Kidney epithelial cell (primary cell): Measurements from ENCODE around the gene BCAS3. TPM values are rescaled to one million over a fixed set of nuclear protein-coding genes. Genes with fewer than 3 reads are reported as not detected.

ENCODE experiments used
- DNase-seq: peaks from one replicate; pipeline ENCODE4 v3.0.0-alpha.2; 2010; ENCODE audit warnings: low read depth
- H3K27me3 ChIP-seq: 2 replicates; pipeline ENCODE4 v1.6.0; 2011; ENCODE audit warnings: low read length; ENCODE audit not compliant: control insufficient read depth, insufficient read depth
- H3K36me3 ChIP-seq: 2 replicates; pipeline ENCODE4 v1.5.1; 2011; ENCODE audit warnings: low read length; ENCODE audit not compliant: control insufficient read depth, insufficient read depth
- H3K4me3 ChIP-seq: 2 replicates; pipeline ENCODE4 v1.5.1; 2011; ENCODE audit warnings: low read depth, mild to moderate bottlenecking, control low read depth, low read length
- total RNA-seq: library from RNA; depleted of rRNA; stranded (reverse); fragments of >200 nt; gene quantifications from 2 replicates; pipeline ENCODE4 v1.2.3, GENCODE V29; 2015
- TF ChIP-seq, protein P1 (sequence below): IDR thresholded peaks from 2 replicates; pipeline ENCODE4 v1.5.1; 2011; ENCODE audit warnings: mild to moderate bottlenecking, moderate library complexity, low read length, control low read depth, inconsistent platforms; ENCODE audit not compliant: insufficient read depth, poor library complexity, severe bottlenecking

The BCAS3 gene
- total RNA-seq, 1 donor from 2014 or later, result 26.7 TPM

DNA sequence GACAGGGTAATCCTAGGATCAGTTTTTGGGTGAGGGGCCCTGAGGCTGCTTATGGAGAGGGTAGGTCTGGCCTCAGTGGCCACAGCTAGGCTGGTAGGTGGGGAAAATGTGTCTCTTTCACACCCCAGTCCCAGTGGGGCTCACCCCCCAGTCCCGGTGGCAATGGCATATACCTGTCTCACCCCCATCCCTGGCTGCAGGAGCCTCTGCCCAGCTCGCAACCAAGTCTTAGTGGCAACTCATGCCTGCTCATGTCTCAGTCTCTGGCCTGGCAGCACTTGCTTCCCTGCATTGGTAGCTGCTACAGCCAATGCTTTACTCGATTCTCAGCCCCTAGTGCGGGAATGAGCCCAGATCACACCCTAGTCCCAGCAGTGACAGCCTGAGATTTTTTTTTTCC, 221.5 kb downstream of the BCAS3 start:
- H3K4me3 ChIP-seq, result no peak overlapping the region
- H3K27me3 ChIP-seq, result no peaks in the 10 kb centered on the region
- no peaks in the 10 kb centered on the region for H3K36me3 ChIP-seq
- TF ChIP-seq, protein P1, sequence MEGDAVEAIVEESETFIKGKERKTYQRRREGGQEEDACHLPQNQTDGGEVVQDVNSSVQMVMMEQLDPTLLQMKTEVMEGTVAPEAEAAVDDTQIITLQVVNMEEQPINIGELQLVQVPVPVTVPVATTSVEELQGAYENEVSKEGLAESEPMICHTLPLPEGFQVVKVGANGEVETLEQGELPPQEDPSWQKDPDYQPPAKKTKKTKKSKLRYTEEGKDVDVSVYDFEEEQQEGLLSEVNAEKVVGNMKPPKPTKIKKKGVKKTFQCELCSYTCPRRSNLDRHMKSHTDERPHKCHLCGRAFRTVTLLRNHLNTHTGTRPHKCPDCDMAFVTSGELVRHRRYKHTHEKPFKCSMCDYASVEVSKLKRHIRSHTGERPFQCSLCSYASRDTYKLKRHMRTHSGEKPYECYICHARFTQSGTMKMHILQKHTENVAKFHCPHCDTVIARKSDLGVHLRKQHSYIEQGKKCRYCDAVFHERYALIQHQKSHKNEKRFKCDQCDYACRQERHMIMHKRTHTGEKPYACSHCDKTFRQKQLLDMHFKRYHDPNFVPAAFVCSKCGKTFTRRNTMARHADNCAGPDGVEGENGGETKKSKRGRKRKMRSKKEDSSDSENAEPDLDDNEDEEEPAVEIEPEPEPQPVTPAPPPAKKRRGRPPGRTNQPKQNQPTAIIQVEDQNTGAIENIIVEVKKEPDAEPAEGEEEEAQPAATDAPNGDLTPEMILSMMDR, result no peak
- no peak for DNase-seq

DNA sequence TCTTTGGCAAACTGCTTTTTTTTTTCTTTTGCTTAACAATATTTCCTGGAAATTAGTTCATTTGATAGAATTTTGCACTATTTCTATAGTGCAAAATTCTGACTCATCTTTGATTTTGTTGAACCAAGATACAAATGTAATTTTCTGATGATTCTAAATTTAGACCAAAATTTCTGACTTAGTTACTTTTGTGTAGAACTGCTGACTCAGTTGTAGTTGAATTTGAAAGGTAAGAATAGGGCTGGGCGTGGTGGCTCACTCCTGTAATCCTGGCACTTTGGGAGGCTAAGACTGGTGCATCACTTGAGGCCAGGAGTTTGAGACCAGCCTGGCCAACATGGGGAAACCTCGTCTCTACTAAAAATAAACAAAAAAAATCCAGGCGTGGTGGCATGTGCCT, 223.0 kb downstream of the BCAS3 start:
- Histone ChIP-seq H3K27me3 (no peaks in the 10 kb centered on the region), H3K36me3 (no peaks in the 10 kb centered on the region), H3K4me3 (no peak overlapping the region)
- DNase-seq, result no peak
- TF ChIP-seq, protein P1, result no peak

DNA sequence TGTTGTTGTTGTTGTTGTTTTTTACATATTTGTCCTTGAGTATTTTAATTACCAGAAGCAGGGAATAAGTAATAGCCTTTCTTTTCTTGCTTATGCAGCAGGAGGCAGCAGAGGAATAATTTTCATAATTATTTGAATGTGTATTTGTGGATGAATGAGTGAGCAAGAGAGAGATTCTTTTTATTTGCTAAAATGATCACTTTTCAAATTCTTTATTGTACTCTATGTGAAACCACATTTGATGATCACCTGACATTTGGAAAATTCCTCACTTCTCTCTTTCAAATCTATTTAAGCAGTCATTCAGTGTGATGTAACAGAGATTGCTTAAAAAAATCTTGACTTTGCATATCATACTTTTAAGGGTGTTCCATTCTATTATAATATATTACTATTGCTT, 223.6 kb downstream of the BCAS3 start:
- DNase-seq, result no peak
- TF ChIP-seq, protein P1, result no peak
- no peak overlapping the region for H3K4me3 ChIP-seq
- H3K27me3 ChIP-seq, result no peaks in the 10 kb centered on the region
- no peaks in the 10 kb centered on the region for H3K36me3 ChIP-seq

DNA sequence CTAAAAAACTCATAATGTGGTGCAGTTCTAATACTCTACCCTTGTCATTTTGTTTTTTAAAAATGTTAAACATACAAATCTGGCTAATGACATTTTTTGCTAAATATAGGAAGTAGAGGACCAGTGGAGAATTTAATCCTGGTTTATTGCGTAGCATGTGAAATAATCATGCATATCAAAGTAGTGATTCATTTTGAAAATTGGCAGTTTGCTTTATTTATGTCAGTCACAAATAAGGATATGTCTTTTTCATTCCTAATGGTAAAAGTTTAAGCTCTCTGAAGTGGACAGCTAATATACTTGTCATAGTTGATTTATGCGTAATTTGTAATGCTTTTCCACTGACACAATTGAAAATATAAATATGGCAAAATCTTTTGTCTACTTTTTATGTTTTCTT, 224.2 kb downstream of the BCAS3 start:
- H3K27me3 ChIP-seq, result no peaks in the 10 kb centered on the region
- no peak overlapping the region for H3K4me3 ChIP-seq
- TF ChIP-seq, protein P1, result no peak
- H3K36me3 ChIP-seq, result no peaks in the 10 kb centered on the region
- DNase-seq, result no peak

DNA sequence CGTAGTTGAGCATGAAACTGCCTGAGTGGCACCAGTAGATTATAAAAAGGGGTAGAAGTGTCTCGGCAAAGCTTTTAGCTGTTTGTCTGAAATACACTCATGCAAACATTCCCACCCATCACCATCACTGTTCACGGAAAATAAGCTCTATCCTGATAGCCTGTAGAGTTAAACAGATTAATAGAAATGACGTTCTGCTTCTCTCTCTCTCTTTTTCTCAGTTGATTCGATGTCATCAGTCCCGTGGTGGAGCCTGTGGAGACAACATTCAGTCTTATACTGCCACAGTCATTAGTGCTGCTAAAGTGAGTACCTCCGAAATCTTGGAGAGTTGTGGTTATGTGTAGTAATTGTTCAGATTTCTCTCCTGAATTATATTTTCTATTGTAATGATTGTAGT, 224.7 kb downstream of the BCAS3 start:
- no peak overlapping the region for H3K4me3 ChIP-seq
- H3K27me3 ChIP-seq, result no peaks in the 10 kb centered on the region
- DNase-seq, result no peak
- TF ChIP-seq, protein P1, result no peak
- no peaks in the 10 kb centered on the region for H3K36me3 ChIP-seq

DNA sequence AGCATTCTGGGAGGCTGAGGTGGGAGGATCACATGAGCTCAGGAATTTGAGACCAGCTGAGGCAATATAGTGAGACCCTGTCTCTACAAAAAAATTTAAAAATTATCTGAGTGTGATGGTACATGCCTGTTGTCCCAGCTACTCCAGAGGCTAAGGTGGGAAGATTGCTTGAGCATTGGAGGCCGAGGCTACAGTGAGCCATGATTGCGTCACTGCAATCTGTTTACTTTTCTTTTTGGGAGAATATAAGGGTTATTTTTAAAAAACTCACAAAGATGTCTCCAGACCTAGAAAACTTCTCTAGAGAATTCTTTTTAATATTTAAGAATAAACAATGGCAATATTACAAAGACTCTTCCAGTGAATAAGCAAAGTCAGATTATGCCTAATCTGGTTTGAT, 226.9 kb downstream of the BCAS3 start:
- no peak overlapping the region for H3K4me3 ChIP-seq
- H3K27me3 ChIP-seq, result no peaks in the 10 kb centered on the region
- TF ChIP-seq, protein P1, result no peak
- no peak for DNase-seq
- H3K36me3 ChIP-seq, result no peaks in the 10 kb centered on the region
